HG03457 (cell line): ENCODE data around the gene TNFAIP8.
A peak's percentile ranks its signal among the peaks of the same experiment; 100 is the strongest.

ENCODE experiments used
- ATAC-seq: cut with Tn5 transposase; IDR thresholded peaks from one replicate; pipeline ENCODE4 v1.9.1; 2021; ENCODE audit warnings: moderate number of reproducible peaks; ENCODE audit not compliant: unreplicated experiment

The TNFAIP8 gene

DNA sequence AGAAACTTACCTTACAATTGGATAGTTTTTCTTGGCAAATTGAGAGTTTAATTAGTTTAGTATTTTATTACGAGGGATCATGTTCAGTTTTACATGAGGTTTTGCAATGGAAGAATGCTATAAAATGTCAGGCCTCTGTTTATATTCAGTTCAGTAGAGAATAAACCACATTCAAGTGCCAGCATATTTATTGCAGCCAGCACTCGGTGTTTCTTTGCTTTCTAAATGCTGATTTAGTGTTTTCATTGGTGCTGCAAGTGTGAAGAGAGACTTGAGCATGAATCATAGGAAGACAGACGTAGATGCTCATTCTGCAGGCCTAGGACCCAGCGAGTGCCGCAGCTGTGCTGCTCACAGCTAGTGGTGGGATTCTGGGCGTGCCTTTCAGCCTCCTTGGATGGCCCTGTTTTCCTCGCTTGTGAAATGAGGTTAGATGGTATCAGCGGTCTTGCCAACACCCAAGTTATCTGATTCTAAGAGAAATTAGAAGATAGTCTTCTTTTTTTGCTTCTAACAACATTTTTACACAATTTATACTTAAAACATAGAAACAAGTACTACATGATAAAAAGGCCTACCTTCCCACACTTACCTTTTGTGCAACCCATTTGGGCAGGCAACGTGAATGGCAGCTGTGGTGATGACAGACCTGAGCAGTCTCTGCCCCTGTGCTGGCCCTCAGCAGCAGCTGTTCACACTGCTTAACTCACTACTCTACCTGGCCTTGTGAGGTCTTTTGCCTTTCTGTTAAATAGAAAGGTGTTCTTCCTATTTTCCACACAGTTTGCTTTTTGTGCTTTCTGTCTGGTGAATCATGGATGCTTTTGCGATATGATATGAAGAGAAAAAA, 26.8 kb upstream of the TNFAIP8 start:
- no peak for ATAC-seq

DNA sequence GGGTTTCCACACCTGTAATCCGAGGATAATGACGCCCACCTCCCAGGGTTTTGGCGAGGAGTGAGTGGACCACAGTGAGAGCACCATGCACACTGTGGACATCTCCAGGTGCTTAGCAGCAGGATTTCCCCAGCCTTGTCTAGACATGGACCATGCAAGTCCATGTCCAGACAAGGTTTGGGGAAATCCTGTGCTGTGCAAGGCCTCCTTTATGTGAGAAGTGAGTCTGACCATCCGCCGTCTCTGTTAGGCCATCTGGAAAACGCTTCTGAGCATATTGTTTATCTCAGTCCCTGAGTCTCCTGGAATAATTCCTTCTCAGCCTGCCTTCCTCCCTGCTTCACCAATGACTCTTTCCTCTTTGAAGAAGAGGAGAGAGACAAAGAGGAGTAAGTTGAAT, 26.2 kb upstream of the TNFAIP8 start:
- ATAC-seq = no peak

DNA sequence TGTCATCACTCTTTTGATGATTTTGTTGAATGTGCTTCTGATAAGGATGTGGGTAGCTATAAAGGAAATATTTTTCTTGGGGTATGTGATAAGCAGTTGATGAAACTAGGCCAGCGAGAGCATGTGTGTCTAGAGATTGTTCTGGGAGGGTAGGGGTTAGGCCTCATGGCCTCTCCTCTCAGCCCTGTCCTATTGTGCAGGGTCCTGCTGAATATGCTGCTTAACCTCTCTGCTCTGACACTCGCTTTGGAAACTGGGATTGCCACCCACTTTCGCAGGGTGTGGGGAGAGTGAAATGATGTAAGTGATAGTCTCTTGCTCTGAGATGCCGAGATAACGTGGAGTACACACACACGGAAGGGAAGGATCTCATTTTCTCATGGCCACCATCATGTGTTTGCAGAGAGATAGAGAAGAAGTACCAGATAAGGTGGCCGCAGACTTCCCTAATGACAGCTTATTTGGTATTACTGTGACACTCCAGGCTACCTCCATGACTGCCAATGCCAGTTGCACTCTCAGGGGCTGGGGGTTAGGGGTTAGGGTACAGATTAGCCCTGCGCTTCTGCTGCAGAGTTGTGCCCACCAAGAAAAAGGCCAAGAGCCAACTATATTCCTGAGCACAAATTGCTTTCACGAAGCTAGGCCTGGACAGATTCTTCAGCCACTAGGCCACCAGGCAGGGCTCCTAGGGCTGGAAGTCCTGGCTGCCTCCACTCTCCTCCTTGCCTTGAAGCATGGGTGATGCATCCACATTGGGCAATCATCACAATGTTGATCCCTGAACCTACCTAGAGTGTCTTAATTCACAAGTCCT, 25.2 kb upstream of the TNFAIP8 start:
- ATAC-seq = no peak

DNA sequence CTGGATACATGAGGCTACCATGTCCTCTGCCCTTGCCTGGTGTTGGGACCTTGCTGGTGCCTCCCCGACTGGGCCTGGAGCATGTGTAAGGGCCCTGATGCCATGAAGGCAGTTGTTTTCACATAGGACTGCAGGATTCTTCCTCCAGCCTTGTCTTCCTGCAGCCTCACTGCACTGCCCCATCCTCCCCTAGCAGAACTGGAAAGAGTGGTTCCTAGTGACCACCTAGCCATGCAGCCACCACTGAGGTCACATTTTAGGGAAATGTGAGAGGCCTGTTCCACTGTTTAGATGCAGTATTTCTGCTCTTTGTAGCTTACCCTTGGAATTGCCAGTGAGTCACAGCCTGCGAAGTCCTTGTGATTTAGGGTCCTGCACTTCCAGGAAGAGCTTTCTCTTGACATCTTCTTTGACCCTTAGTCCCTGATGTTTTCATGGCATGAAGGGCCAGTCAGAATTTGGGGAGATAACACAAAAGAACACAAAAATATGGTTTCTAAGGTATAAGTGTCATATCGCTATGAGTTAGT, 24.2 kb upstream of the TNFAIP8 start:
- ATAC-seq = no peak

DNA sequence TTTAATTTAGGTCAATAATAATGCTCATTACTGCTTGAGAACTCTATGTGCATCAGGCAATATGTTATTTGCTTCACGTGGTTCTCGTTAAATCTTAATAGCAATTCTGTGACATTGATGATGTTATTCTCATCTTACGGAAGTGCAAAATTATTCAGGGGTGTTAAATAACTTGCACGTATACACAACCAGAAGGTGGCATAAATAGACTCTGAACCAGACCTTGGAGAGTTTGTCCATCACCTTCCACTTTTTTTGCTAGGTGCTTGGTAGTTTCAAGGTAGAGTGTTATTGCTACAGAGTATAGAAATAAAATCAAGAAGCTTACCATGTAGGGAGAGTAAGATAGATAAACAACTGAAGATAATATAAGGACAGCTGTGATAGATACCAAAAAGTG, 23.6 kb upstream of the TNFAIP8 start:
- ATAC-seq = no peak

DNA sequence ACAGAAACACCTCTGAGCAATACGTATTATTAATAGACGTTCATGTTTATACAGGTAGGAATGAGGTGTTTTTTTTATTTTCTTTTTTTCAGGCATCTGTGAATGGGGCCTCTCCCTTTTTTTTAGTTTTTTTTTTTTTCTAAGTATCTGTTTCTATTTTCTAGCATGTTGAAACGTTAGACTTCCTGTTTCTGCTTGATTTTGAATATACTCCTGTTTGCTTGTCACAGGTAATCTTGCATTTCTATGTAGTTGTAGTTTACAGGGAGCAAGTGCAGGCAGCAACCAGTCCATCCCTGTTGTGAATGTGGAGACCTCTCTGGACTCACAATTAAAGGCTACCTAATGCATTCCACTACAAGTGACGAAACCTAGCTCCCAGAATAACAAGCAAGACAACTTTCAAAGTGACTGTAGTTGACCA, 22.8 kb upstream of the TNFAIP8 start:
- ATAC-seq = no peak

DNA sequence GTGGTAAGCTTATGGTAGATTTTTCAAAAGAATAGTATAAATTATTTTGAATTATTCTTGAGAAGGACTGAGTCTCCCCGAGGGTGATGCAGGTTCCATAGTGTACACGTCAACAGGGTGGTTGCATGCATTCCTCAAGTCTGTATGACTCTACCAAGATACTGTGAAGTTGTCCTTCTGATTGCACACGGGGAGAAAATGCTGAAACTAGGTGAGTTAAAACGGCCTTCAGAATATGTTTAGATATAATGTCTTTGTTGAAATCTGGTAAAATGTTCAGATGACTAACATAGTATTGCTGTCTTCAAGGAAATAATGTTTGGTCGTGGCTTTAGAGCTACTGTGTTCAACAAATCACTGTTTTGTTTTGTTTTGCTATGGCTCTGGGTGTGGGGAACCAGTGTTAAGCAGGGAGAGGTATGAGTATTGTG, 22.4 kb upstream of the TNFAIP8 start:
- ATAC-seq = no peak

DNA sequence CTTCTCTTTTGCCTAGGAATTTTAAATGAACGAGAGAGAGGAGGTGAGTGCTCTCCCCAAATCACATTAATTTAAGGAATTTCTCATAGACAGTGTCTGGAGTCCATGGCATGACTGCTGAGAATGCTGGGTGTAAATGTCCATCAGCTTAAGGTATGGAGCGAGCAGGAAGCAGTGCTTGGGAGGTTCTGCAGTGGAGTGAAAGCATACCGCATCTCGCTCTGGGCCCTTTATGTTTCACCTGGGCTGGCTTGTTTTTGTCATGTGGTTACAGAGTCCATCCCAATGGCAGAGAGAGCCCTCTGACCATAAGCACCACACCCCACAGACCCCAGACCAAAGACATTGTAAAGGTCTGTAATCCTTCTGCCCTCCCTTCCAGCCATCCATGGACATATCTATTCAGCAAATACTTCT, 20.6 kb upstream of the TNFAIP8 start:
- no peak for ATAC-seq

DNA sequence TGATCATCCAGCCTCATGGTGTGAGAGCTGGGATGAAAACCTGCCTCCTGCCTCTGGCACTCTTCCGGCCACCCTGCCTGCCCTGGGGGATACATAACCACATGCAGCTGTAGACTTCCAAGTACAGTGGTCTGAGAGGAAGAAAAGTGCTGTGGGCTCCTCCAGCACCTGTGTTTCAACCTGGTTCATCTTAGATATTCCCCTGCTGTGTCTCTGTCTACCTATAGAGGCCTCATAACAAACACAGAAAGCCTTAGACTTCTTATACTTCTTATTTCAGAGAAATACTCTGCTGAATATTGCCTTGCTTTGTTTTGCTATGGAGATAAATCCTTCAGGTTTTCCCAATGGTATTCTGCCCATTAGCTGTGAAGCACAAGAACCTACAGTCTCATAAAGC, 19.6 kb upstream of the TNFAIP8 start:
- ATAC-seq = no peak

DNA sequence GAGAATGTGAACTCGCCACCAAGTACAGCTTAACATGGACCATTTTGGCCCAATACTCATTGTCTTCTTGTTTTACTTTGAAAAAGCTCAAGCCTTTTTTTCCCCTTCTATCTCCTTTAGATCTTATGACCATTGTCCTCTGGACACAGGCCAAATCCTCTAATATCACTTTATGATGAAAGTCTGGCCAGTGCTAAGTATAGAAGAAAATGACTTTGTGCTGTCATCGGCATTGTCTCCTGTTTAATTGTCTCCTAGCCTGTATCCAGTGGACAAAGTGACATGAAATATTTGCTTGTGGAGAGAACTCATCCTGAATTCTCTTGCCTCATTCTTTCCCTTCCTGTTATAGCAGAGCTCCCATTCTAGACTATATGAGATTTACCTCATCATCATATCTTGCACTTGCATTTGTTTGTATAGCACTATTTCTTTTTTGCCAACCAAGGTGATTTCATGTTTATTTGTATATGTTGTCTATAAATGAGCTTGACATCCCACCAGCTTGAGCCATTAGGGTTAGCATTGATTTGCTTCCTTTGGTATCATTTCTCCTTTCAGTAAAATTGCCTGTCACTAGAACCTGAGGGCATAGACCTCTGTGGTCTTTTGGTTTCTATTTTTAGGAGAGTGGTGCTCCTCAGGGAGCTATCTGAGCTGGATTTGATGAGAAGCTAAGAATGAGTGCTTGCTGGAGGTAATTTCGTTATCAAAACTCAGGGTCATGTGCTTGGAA, 18.8 kb upstream of the TNFAIP8 start:
- ATAC-seq = no peak

DNA sequence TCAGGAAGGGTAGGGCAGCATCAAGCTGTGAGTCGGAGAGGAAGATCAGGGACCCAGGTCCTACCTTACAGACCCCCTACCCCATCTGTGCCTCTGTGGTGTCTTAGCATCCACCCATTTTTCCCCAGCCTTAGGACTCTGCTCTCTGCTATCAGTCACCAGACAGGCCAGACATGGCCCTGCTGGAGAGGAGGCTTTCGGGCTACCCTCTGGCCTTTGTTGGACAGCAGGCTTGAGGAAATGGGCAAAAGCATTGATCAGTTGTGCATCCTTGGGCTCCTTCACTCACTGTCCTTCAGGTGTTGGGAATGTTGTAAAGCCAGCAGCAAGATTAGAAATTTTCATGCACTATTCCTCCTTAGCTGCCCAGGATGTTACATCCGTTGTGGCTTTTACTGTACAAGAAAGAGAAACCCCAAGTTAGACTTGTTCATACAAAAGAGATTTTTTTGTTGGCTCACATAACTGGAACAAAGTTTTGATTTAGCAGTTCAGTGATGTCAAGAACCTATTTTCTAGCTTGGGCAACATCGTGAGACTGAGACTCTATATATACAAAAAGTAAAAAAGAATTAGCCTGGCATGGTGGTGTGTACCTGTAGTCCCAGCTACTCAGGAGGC, 17.4 kb upstream of the TNFAIP8 start:
- no peak for ATAC-seq

DNA sequence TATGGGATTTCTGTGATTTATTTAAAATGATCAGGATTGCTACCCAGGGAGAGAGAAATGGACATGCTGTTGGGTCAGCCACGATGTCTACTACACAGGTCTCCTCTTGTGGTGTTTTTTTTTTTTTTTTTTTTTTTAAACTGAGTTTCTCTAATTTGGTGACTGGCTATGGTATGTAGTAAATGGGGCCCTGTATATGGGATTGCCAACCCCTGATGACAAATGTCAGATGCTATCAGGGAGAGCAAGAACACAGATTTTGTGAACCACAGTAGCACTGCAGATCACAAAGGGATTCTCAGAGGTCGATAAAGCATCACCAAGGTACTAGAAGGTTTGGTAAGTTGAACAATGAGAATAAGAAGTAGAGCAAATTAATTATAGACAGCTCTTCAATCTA, 16.5 kb upstream of the TNFAIP8 start:
- no peak for ATAC-seq

DNA sequence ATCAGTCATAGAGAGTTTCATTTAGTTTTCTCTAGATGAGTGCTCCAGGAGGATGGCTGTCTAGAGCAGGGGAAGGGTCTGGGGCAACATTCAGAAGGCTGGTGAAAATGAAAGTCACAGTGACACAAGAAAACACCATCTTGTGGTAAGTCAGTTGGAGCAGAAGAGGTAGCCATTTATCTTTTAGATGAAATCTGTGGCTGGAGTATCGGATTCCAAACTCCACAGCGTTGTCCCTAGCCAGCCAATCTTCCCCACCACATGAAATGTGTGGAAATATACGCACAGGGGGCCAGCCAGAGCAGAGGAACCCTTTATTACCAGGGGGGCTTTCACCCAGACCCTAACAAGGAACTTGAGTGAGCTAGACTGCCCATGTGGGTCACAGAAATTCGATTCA, 15.9 kb upstream of the TNFAIP8 start:
- ATAC-seq = no peak

DNA sequence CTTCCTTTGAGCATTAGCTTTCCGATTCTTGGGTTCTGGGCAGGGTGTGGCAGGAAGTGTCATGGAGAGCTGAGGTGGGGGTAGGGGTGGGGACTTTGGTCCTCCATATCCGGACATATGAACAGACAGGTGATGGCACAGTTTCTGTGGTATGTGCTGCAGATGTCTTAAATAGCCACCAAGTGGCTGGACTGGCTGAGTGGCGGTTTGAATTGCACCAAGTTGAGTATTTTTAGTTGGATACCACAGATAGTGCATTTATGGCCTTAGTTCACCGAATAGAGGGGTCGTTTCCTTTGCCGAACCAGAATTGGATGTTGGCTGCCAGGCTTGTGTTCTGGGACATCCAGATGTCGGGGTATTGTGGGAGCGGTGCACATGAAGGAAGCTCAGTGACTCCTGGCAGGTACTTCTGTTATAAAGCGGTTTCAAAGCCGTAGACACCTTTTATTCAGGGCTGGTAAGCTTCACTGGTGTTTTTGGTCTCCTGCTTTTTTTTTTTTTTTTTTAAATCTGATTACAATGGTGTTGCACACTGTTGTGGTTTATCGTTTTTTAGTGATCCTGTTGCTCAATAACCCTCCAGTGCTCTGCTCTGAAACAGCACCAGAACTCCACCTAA, 15.1 kb upstream of the TNFAIP8 start:
- peak; percentile 56 for ATAC-seq

DNA sequence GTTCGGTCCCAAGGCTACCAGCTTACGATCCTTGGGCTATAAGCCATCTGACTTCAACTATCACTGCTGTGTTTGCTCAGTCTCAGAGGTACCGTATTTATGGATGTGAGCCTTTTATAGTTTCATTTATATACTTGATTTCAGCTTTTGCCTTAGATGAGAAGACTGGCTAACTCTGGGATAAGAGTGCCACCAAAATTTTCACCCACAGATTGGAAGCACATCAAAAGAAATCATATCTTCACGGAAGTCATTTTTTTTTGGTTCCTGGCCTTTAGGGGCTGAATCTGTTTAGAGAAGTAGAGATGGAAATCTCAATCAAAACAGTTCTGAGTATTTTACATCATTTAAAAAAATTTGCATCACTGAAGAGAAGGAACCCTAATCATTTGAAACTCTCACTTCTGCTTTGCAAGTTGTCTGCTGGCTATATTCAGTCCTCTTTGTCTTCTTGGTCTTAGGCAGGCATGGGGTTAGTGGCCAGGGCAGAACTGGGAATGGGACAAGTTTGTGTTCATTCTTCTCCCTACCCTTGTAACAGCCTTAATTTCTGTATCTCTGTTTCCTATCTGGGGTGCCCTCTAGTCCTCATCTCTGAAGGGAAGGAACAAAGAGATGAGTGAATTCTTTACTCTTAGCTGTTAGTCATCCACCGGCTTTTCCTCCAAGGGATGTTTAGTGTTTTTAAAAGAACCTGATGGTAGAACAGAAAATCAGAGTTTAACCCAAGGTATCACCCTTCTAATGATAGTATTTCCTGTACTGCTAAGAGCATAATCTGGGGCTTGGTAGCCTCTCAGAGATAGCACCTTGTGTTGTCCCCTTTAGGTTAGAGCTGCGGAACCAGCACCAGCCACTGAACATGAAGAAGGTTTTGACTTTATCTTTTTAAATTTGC, 14.1 kb upstream of the TNFAIP8 start:
- ATAC-seq = peak; percentile 41

DNA sequence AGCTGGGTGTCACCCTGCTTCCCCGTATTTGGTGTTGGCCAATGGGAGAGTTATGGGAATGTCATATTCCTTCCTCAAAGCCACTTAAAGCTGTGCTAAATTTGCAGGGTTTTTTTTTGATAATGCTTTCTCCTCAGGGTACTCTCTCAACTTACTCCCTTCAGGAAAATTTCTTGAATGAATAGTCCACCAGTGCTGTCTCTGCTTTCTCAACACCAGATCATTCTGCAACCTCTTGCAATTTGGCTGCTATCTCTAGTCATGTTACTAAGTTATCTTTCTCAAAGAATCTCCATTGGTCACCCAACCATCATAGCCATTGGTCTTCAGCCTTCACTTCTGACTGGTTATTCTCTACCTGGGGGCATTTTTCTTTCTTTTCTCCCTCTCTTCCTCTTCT, 13.4 kb upstream of the TNFAIP8 start:
- no peak for ATAC-seq

DNA sequence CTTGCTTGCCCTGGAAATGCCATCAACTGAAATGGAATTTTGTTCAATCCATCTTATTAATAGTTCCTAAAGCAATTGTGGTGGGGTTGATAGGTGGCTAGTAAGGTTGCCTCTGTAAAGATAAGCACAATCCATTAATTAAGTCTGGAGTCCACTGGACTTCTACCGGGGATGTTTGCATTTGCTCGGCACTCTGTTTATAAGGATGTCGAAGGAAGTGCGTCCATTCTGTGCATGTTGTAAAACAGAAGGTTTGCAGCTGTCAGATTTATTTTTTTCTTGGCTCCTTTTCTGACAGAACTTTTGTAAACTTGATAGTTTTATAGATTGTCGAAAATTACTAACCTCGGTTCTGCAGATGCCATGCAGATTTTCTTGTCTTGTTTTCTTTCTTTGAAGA, 12.8 kb upstream of the TNFAIP8 start:
- no peak for ATAC-seq

DNA sequence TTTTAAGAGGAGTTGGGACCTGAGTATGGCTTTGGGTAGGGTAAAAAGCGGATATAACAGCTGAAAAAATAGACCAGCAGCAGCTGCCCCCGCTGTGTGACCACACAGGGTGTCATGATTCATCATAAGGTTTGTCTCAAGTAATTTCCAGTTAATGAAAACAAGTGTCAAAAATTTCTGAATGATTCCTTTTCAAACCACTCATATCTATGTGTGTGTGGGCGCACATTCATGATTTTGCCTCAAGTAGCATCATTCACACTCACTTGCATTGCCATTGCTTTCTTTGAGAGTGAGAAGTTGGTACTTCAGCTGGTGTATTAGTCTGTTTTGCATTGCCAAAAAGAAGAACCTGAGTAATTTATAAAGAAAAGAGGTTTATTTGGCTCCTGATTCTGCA, 12.1 kb upstream of the TNFAIP8 start:
- ATAC-seq = no peak

DNA sequence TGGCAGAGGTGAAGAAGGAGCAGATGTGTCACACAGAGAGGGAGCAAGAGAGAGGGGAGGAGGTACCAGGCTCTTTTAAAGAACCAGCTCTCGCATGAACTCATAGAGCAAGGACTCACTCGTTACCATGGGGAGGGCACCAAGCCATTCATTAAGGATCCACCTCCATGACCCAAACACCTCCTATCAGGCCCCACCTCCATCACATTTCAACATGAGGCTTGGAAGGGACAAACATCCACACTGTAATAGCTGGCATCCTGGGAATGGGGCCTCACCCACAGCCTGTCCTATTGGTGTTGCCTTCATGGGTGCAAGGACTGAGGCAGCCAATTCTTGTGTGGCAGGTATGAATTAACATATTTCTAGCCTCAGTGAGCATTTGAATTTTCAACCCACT, 11.6 kb upstream of the TNFAIP8 start:
- ATAC-seq = no peak
